HEK293T (cell line): ENCODE data around the gene PML.

Experiments used
- BHLHE40 ChIP-seq: fragments of 450-650 bp; IDR thresholded peaks from 2 replicates; pipeline ENCODE4 v1.6.1; 2016; ENCODE audit warnings: mild to moderate bottlenecking, moderate library complexity, borderline replicate concordance
- CTBP1 ChIP-seq: fragments of 450-650 bp; IDR thresholded peaks from 2 replicates; pipeline ENCODE4 v1.6.1; 2016; ENCODE audit warnings: borderline replicate concordance
- FOXA1 ChIP-seq: fragments of 450-650 bp; IDR thresholded peaks from 2 replicates; pipeline ENCODE4 v1.6.1; 2016; ENCODE audit warnings: mild to moderate bottlenecking
- FOXK2 ChIP-seq: fragments of 450-650 bp; IDR thresholded peaks from 2 replicates; pipeline ENCODE4 v1.6.1; 2016; ENCODE audit warnings: mild to moderate bottlenecking
- FOXM1 ChIP-seq: fragments of 450-650 bp; IDR thresholded peaks from 2 replicates; pipeline ENCODE4 v1.6.1; 2017; ENCODE audit warnings: mild to moderate bottlenecking, borderline replicate concordance
- NFRKB ChIP-seq: fragments of 450-650 bp; IDR thresholded peaks from 2 replicates; pipeline ENCODE4 v1.6.1; 2016; ENCODE audit warnings: mild to moderate bottlenecking, moderate library complexity
- SUZ12 ChIP-seq: fragments of 450-650 bp; IDR thresholded peaks from 2 replicates; pipeline ENCODE4 v1.6.1; 2016; ENCODE audit warnings: mild to moderate bottlenecking
- TARDBP ChIP-seq: fragments of 450-650 bp; IDR thresholded peaks from 2 replicates; pipeline ENCODE4 v1.6.1; 2016

DNA sequence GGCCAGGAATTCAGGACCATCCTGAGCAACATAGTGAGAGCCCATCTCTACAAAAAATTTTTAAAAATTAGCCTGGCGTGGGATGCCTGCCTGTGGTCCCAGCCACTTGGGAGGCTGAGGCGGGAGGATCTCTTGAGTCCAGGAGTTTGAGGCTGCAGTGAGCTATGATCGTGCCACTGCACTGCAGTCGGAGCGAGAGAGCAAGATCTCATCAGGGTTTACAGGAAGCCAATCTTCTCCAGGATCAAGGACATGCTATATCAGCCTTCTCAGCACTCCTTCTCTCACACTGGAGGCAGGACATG lies 2.0 kb upstream of the PML start:
- no peak for TF ChIP-seq SUZ12
- no peak for TF ChIP-seq CTBP1
- no peak for TF ChIP-seq TARDBP
- TF ChIP-seq FOXA1, result no peak
- no peak for TF ChIP-seq BHLHE40
- no peak for TF ChIP-seq NFRKB
- no peak for TF ChIP-seq FOXM1
- TF ChIP-seq FOXK2, result no peak
